GM21737 (cell line): ENCODE results near the gene PTPN6.

Experiments used
- ATAC-seq: cut with Tn5 transposase; IDR thresholded peaks from one replicate; pipeline ENCODE4 v1.9.1; 2021; ENCODE audit warnings: mild to moderate bottlenecking, moderate library complexity; ENCODE audit not compliant: unreplicated experiment

PTPN6 gene

DNA sequence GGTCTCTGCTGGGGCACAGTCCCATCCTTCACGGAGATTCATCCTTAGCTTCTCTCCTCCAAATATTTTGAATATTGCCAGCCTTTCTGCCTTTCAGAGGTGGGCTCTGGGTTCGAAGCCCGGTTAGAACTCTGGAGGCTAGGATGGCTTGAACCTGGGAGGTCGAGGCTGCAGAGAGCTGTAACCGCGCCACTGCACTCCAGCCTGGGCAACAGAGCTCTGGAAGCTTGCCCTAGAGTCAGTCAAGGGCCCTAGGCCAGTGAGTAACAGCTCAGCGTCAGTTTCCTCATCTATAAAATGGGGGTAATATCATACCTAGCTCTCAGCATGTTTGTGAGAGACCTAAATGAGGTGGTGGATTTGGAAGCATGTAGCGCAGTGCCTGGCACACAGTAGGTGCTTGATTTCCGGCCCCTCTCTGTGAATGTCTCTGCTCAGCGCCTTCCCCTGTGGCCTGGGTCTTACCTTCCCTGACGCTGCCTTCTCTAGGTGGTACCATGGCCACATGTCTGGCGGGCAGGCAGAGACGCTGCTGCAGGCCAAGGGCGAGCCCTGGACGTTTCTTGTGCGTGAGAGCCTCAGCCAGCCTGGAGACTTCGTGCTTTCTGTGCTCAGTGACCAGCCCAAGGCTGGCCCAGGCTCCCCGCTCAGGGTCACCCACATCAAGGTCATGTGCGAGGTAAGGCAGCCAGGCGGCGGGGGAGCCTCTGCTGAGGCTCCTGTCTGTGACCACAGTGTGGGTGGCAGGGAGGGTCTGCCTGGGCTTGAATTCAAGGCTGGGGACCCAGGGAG, 3.4 kb downstream of the PTPN6 start:
- no peak for ATAC-seq

DNA sequence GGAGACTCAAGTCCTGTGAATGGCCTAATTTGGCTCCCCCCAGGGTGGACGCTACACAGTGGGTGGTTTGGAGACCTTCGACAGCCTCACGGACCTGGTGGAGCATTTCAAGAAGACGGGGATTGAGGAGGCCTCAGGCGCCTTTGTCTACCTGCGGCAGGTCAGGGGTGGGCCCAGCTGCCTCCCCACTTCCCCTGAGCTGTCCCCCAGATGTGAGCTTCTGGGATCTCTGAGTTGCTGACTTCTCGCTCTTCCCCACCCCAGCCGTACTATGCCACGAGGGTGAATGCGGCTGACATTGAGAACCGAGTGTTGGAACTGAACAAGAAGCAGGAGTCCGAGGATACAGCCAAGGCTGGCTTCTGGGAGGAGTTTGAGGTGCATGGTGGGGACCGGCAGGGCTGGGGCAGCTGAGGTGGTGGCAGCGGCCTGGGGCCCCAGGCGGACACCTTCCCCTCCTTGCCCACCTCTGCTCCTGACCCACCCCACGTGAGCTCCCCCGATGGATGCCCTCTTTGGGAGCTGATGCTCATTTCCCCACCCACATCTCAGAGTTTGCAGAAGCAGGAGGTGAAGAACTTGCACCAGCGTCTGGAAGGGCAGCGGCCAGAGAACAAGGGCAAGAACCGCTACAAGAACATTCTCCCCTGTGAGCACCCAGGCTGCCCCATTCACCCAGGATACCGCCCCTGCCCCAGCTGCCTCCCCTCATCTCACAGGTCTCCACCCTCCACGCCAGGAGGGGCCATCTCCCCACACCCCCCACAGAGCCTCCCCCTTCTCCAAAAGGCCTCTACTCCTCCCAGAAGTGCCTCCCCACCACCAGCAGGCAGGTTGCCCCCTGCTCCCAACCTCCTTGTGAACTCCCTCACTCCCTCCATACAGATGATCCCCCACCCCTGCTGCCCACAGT, 4.2 kb downstream of the PTPN6 start:
- no peak for ATAC-seq

DNA sequence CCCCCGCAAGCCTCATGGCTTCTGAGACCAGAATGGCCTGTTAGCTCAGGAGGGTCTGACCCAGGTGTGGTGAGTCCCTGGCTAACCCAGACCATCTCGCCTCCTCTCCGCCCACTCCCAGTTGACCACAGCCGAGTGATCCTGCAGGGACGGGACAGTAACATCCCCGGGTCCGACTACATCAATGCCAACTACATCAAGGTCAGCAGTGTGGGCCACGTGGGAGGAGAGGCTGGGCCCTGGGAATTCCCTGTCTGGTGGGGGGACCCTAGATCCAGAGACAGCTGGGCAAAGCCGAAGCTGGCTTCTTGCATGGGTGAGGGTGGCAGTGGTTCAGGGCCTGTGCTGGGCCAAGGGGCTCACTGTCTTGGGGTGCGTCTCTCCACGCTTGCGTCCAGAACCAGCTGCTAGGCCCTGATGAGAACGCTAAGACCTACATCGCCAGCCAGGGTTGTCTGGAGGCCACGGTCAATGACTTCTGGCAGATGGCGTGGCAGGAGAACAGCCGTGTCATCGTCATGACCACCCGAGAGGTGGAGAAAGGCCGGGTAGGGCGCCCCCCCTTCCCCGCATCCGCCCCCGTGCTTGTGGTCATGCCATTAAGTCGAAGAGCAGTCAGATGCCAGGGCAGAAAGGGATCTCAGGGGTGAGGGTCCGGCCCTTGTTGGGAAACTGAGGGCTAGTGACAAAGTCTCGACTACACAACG, 5.0 kb downstream of the PTPN6 start:
- no peak for ATAC-seq

DNA sequence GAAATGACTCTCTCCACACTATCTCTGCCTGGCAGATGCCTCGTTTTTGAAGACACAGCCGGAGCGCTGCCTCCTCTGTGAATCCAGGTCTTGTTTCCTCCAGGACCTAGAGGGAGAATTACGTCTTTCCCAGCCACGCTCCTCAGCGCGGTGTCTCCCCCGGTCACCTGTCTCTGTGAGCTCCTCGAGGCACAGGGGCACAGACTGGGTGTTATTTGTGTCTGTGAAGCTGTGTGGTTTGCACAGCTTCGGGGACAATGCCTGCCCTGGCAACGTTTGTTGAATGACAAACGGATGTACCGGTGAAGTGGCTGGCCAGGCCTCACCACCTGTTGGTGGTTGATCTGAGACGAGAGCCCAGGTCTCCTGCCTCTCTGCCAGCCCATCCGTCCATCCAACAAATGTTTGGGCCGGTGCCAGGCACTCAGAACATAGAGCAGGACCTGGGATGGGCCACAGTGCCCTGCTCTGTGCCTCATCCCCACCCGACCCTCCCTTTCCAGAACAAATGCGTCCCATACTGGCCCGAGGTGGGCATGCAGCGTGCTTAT, 6.1 kb downstream of the PTPN6 start:
- ATAC-seq: no peak

DNA sequence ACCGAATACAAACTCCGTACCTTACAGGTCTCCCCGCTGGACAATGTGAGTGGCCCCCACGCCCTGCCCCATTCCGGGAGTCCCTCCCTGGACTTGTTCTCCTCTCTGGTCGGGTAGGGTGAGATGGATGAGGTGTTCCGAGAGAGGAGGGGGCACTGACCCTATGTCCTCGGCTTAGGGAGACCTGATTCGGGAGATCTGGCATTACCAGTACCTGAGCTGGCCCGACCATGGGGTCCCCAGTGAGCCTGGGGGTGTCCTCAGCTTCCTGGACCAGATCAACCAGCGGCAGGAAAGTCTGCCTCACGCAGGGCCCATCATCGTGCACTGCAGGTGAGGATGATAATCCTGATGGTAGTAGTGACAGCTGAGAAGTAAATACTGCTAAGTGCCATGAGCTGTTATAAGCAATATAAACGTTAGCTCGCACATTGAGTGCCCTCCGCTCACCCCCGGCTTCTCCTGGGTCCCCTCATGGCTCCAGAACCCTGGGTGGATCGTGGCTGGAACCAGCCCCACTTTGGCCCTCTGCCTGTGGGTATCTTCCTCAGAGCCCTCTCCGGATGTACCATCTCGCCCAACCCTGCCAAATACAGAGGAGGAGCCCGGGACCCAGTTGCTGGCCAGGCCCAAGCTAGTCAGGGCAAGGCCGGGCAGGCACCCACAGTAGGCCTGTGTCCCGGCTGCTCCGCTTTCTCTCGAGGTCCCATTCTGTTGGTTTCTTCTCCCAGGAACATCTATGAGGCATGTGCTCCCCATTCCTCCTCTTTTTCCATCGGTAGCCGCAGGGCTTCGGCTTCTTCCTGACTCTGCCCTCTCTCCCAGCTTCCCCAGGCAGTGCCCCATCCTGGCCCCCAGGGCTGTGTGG, 6.8 kb downstream of the PTPN6 start:
- no peak for ATAC-seq

DNA sequence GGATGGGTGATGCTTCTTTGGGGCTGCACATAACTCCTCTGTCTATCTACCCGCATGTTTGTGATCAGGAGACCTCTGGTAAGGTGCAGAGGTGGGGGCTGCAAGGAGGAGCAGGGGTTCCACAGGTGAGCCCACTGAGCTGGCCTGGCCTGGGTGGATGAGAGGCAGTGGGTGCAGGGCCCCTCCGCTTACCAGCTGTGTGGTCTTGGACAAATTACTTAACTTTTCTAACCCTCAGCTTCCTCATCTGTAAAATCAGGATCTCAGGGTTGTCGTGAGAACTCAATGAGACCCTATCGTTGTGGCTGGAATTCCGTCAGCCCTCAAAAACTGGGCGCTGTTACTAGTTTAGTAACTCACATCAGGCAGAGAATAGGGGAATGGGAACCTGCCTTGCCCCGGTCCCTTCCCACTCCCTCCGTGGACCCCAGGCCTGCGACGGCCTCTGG, 7.5 kb downstream of the PTPN6 start:
- no peak for ATAC-seq

DNA sequence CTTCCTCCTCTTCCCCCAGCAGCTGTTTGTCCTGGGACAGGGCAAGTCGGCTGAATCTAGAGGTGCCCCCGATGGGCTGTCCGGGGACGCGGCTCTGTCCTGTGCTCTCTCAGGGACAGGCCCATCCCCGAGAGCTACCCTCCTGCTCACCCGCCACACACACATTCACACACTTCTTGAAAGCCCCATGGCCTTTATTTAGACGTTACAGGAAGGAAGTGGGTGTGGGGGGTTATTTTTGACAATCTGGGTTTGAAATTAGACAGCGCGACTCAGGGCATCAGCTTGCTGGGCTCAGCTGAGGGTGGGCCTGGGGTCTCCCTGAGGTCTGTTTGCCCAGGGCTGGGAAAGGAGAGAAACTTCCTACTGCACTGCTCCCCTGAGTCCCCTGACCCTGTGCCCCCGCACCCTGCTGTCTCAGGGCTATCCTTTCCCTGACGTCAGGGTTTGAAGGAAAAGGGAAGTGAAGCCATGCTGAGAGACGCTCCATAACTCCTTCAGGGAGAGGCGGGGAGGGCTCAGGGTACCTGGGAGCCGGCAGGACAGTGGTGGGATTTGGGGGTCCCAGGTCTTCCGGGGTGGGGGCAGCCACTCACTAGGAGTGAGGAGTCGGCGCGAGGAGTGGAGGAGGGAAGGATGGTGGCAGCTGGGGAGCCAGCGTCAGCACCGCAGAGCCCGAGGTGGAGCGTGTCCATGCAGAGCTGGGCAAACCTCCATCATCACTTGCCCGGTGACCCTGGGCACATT, 8.1 kb downstream of the PTPN6 start:
- ATAC-seq: peak; percentile 38

DNA sequence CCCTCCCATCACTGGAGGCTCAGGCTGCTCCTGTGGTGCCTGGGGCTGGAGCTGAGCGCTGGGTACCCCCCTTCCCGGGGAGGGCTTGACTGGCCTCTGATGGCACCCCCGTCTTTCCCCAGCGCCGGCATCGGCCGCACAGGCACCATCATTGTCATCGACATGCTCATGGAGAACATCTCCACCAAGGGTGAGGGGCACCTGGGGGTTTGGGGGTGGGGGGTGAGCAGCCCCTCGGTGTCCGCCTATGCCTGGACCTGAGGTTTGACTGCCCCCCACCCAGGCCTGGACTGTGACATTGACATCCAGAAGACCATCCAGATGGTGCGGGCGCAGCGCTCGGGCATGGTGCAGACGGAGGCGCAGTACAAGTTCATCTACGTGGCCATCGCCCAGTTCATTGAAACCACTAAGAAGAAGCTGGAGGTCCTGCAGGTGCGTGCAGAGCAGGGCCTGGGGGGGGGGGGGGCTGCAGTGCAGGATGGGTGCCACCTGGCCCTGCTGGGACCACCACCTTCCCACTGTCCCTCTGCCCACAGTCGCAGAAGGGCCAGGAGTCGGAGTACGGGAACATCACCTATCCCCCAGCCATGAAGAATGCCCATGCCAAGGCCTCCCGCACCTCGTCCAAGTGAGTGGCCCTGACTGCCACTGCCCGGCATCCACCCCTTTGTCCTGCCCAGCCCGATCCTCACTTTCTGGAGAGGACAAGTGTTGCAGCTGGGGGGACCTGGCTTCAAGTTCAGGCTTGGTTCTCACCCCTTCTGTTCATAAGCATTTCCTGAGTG, 8.8 kb downstream of the PTPN6 start:
- ATAC-seq: no peak

DNA sequence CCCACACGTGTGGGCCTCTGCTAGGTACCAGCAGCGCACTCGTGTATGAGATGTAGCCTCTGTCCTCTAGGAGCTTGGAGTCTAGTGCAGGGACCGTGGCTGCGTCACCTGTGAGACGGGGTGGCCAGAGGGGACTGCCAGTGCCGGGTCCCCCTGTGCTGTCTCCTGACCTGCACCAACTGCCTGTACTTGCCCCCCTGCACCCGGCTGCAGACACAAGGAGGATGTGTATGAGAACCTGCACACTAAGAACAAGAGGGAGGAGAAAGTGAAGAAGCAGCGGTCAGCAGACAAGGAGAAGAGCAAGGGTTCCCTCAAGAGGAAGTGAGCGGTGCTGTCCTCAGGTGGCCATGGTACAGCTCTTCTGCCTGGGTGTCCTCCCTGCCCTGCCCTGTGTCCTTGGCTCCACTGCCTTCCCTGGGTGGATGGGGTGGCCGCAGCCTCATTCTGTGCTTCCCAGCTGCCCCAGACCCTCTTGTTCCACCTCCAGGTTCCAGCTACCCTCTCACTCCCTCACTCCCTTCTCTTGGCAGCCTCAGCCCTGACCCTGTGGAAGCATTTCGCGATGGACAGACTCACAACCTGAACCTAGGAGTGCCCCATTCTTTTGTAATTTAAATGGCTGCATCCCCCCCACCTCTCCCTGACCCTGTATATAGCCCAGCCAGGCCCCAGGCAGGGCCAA, 9.6 kb downstream of the PTPN6 start:
- no peak for ATAC-seq

DNA sequence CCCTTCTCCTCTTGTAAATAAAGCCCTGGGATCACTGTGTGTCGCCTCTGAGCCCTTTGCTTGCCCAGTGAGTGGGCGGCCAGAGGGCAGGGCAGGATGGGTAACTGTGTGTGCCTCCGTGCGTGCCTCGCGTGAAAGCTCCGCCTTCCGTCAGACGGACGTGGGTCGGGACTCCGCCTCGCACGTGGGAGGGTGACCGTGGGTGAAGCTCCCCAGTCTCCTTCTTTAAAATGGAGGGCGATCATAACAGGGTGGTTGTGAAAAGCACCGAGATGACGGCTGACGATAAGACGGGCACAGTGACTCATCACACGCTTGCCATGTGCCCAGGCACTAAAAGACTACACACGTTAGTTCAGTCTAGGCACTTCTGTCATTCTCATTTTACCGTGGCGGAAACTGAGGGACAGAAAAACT, 10.1 kb downstream of the PTPN6 start:
- no peak for ATAC-seq

DNA sequence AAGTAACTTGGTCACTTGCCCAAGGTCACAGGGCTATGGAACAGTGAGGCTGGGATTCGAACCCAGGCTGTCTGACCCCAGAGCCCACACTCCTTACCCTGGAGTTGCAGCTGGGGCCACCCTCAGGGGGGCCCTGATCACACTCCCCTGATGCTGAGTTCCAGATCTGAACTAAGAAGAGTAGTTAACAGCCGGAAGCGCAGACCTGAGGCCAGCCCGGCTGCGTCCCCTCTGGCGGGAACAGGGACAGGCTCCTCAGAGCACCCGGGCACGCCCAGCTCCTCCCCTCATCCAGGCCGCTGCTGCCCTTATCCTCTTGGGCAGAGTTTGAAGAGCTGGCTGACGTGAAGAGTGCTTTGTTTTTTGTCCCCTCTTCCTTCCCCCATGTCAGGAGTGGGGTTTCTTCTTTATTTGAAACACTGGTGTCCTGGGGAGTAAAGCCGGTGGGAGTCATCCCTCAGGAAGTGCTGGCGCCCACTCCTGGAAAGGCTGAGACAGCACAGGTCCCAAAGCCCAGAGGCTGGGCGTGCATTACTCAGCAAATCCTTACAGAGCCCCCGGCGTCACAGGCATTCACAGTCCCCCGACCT, 10.6 kb downstream of the PTPN6 start:
- no peak for ATAC-seq

DNA sequence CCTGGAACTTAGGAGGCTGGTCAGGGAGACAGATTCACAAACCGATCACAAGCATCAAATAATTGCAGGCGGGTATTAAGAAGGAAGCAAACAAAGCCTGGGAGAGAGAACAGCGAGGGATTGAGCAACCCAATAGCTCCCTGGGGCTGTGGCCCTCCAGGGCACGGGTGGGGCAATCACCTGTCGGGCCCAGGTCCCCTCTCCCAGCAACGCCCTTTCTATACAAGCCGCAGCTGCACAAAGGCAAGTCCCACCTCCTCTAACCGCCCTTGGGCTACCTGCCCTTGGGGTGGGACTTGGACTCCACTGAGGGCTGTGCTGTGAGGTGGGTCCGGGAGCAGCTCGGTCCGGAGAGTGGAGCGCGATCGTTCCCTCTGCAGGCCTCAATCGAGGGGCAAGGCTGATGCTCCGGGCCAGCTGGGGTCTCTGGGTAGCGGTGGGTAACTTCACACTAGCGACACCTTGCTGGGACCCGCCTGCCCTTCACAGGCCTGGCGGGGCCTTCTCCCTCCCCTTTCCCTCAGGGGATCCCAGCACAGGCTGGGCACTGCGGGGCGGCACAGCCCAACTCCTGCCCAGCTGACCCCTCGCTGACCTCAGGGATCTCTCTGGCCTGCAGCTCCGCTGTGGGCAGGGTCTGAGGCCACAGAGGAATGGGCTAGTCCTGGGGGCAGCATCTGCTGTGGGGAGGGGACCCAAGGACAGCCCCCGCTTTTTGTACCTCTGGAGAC, 11.3 kb downstream of the PTPN6 start:
- no peak for ATAC-seq

DNA sequence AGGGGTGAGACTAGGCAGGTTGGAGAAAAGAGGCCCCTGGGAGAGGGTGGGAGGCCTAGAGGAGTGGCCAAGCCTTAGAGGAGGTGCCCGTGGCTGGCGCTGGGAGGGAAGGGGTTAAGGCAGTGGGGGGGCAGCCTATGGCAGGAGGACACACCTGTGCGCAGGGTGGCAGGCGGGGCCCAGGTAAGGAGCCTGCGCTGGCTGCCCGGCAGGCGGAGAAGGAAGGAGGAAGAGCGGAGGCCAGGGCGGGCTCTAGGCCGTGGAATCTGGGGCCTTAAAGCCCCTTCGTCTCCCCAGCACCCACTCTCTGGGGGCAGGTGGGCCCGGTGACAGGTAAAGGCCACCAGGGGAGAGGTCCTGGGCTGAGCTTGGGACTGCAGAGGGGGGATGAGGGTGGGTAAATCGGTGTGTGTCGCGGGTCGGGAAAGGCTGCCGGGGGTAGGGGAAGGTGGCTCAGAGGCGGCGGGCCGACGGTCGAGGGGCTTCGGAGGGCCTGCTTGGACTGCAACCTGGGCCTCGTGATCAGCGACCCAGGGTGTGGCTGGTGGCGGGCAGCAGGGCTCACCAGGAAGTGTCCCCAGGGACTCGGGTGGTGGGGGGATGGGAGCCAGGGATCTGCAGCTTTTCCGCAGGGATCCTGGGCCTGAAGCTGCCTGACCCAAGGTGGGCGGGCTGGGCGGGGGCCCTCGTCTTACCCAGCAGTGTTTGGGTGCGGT, 12.0 kb downstream of the PTPN6 start:
- no peak for ATAC-seq

DNA sequence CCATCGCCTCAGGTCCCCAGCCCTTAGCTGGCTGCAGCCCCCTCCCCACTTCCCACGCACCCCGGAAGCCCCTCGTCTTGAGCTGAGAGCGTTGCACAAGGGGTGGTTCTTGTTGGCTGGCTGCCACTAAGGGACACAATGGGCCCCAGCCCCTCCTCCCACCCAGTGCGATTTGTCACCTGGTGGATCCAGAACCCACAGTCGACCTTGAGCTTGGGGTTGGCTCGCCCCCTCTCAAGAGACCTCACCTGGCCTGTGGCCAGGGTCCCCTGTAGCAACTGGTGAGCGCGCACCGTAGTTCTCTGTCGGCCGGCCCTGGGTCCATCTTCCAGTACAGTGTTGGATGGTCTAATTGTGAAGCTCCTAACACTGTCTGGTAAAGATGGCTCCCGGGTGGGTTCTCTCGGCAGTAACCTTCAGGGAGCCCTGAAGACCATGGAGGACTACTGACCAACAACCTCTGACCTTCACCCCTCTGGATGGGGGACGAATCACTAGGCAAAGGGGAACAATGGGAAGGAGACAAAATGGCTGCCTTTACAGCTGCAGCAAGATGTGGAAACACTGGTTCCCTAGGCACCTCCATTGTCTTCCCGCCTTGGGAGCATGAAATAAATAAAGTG, 12.7 kb downstream of the PTPN6 start:
- ATAC-seq: no peak

DNA sequence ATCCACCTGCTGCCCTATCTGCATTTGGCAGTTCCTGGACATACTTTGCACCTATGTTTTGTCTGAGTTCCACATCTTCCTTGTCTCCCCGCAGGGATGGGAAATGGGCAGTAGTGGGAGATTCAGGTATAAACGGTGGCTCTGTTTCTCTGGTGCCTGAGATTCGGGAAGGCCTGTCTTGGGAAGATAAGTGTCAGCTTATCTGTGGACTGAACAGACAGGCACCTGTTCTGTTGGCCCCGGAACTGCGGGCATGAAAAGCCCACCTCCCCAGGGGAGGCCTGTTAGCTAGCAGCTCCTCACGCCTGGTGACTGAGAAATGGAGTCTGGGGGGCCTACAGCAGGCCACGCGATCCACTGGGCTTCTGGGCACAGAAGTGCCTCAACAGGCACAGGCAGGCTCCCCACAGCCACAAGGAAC, 13.5 kb downstream of the PTPN6 start:
- ATAC-seq: peak; percentile 1
